PC-9 (cell line): Measurements from ENCODE around the gene HIVEP2. TPM values are rescaled to one million over a fixed set of nuclear protein-coding genes. Genes with fewer than 3 reads are reported as not detected.
A peak's percentile ranks its signal among the peaks of the same experiment; 100 is the strongest.

ENCODE experiments used
- BruUV-seq: library from RNA; stranded (reverse); fragments of 400-500 nt; replicated peaks from 2 replicates; lab custom pipeline; 2021; lab: Mats Ljungman, UMichigan
- CTCF ChIA-PET: fragments of 300-600 bp; sonication (Branson Sonifier 250); formaldehyde crosslinking; loops from one replicate; lab custom pipeline; 2022; ENCODE audit warnings: antibody characterized with exemption; lab: Charles Lee
- POLR2A ChIA-PET: fragments of 300-600 bp; sonication (Branson Sonifier 250); formaldehyde crosslinking; loops from one replicate; lab custom pipeline; 2022; ENCODE audit warnings: antibody characterized with exemption; ENCODE audit not compliant: unreplicated experiment; lab: Charles Lee
- DNase-seq, 2 experiments: peaks; one replicate each; pipeline versions ENCODE4 v3.0.0 to v3.0.0-alpha.2; 2015 to 2022; ENCODE audit warnings: mixed read lengths in 1 of 2
- H2AFZ ChIP-seq: fragments of 200-600 bp; sonication (generic); 2 replicates; pipeline ENCODE4 v1.8.1; 2017; ENCODE audit warnings: antibody characterized with exemption
- H3F3A ChIP-seq: fragments of 200-600 bp; sonication (generic); 2 replicates; pipeline ENCODE4 v1.8.1; 2017; ENCODE audit warnings: antibody characterized with exemption, mild to moderate bottlenecking, low read depth; ENCODE audit not compliant: insufficient read depth
- H3K27ac ChIP-seq: fragments of 200-600 bp; sonication (generic); 2 replicates; pipeline ENCODE4 v1.6.1; 2016; ENCODE audit warnings: mixed run types
- H3K27me3 ChIP-seq: fragments of 200-600 bp; sonication (generic); 2 replicates; pipeline ENCODE4 v1.6.1; 2016; ENCODE audit warnings: low read depth, mixed run types; ENCODE audit not compliant: insufficient read depth
- H3K36me3 ChIP-seq: fragments of 200-600 bp; sonication (generic); 2 replicates; pipeline ENCODE4 v1.6.1; 2016; ENCODE audit warnings: low read depth, mixed run types
- H3K4me1 ChIP-seq: fragments of 200-600 bp; sonication (generic); replicated peaks from 2 replicates; pipeline ENCODE4 v1.6.1; 2016; ENCODE audit warnings: mixed run types; ENCODE audit not compliant: insufficient read depth
- H3K4me2 ChIP-seq: fragments of 200-600 bp; sonication (generic); 2 replicates; pipeline ENCODE4 v1.6.1; 2017; ENCODE audit warnings: mixed run types
- H3K4me3 ChIP-seq: fragments of 200-600 bp; sonication (generic); 2 replicates; pipeline ENCODE4 v1.6.1; 2016; ENCODE audit warnings: mixed run types
- H3K79me2 ChIP-seq: fragments of 200-600 bp; sonication (generic); 2 replicates; pipeline ENCODE4 v1.6.1; 2017; ENCODE audit warnings: low read depth, mixed run types
- H3K9me2 ChIP-seq: fragments of 200-600 bp; sonication (generic); 2 replicates; pipeline ENCODE4 v1.8.1; 2017; ENCODE audit warnings: mild to moderate bottlenecking; ENCODE audit not compliant: insufficient read depth
- H3K9me3 ChIP-seq: fragments of 200-600 bp; sonication (generic); 2 replicates; pipeline ENCODE4 v1.8.1; 2016; ENCODE audit warnings: low read depth; ENCODE audit not compliant: insufficient read depth
- H4K20me1 ChIP-seq: fragments of 200-600 bp; sonication (generic); 2 replicates; pipeline ENCODE4 v1.8.1; 2017; ENCODE audit not compliant: insufficient read depth
- CTCF ChIP-seq: fragments of 200-600 bp; sonication (generic); conservative IDR thresholded peaks from 2 replicates; pipeline ENCODE4 v1.6.1; 2017; ENCODE audit warnings: mixed run types, antibody characterized with exemption, mild to moderate bottlenecking, moderate library complexity
- EZH2 ChIP-seq: fragments of 200-600 bp; sonication (generic); IDR thresholded peaks from 2 replicates; pipeline ENCODE4 v1.8.0; 2017; ENCODE audit warnings: antibody characterized with exemption, low read depth
- intact Hi-C: fragments of 100-400 bp; cut with micrococcal nuclease; formaldehyde crosslinking; loops from one replicate; pipeline ENCODE4 v1.10.0; 2022; ENCODE audit not compliant: unreplicated experiment
- total RNA-seq: library from RNA; stranded (reverse); gene quantifications from 2 replicates; pipeline ENCODE4 v1.2.3, GENCODE V29; 2021

The HIVEP2 gene
- total RNA-seq, 1 experiment from 2014 or later: 10.3 TPM

- H3K36me3 ChIP-seq: peaks cover 21% of the 10 kb centered on the region
- H3K79me2 ChIP-seq: no peaks in the 10 kb centered on the region
- no peaks in the 10 kb centered on the region for H3K9me3 ChIP-seq
- 0 out of 2 replicates have a peak overlapping the region, but pooled peaks have one; percentile 11 for H3K4me2 ChIP-seq
- H4K20me1 ChIP-seq: no peaks in the 10 kb centered on the region
- peaks cover 5% of the 10 kb centered on the region; the same call in 1 of the 2 replicates for H3F3A ChIP-seq
- H3K27me3 ChIP-seq: no peaks in the 10 kb centered on the region
- H3K4me3 ChIP-seq: no peak overlapping the region
- peak; percentile 62 to 77 for DNase-seq
- no peaks in the 10 kb centered on the region for H3K9me2 ChIP-seq
- H2AFZ ChIP-seq: no peak overlapping the region
- no TSS peak for BruUV-seq
- TF ChIP-seq EZH2: no peak
- peaks cover 16% of the 10 kb centered on the region for H3K4me1 ChIP-seq
- CTCF ChIA-PET: no interaction called here
- POLR2A ChIA-PET: interaction anchor here (0.6 to 0.7 kb wide), 2 partner anchors 43 to 692 kb away, joined by 5 read pairs; no protein-coding TSS in a partner anchor
- intact Hi-C loops: no loop called here
- H3K27ac ChIP-seq: peak overlapping the region; percentile 52
Measured at GRCh38 chr6:142763205-142763604, 181.8 kb downstream of the HIVEP2 start.

- H3K9me2 ChIP-seq: no peaks in the 10 kb centered on the region
- intact Hi-C loops: no loop called here
- ChIA-PET POLR2A (interaction anchor here (0.5 kb wide), 1 partner anchor 182 kb away, joined by 6 read pairs; no protein-coding TSS in a partner anchor), CTCF (no interaction called here)
- H3K4me3 ChIP-seq: no peak overlapping the region
- peaks cover 25% of the 10 kb centered on the region for H3K36me3 ChIP-seq
- H3K79me2 ChIP-seq: no peaks in the 10 kb centered on the region
- no TSS peak for BruUV-seq
- no peaks in the 10 kb centered on the region for H3K9me3 ChIP-seq
- no peak overlapping the region for H2AFZ ChIP-seq
- H3K27me3 ChIP-seq: no peaks in the 10 kb centered on the region
- DNase-seq: no peak
- TF ChIP-seq EZH2: no peak
- TF ChIP-seq CTCF: no peak
- H3K4me2 ChIP-seq: no peak overlapping the region
- H4K20me1 ChIP-seq: no peaks in the 10 kb centered on the region
- peaks cover 10% of the 10 kb centered on the region for H3F3A ChIP-seq
- H3K27ac ChIP-seq: no peak overlapping the region
- H3K4me1 ChIP-seq: peaks cover 25% of the 10 kb centered on the region
Measured at GRCh38 chr6:142761756-142762155, 183.2 kb downstream of the HIVEP2 start.

DNA sequence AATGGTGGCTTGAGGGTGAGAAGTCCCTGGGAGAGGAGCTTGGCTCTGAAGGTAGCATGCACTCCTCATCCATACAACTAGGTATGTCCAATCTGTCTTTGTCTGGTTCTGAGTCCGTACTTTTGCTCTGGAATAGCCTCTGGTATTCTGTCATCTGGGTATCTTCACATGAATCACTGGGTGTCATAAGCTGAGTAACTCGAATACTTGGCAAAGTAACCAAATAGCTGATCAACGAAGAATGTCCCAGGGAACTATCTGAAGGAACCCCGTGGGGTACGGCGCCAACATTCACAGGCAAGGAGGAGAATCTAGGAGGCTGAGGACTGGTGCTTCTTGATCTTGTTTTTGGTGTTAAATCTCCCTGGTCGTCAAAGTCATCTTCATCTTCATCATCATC is 184.8 kb downstream of the HIVEP2 start:
- POLR2A ChIA-PET: no interaction called here
- Histone ChIP-seq H3K27me3 (no peaks in the 10 kb centered on the region), H3K9me2 (no peaks in the 10 kb centered on the region), H4K20me1 (no peaks in the 10 kb centered on the region), H3K79me2 (no peaks in the 10 kb centered on the region), H3K4me2 (no peak overlapping the region), H3K4me1 (peaks cover 39% of the 10 kb centered on the region), H3K36me3 (peaks cover 26% of the 10 kb centered on the region), H3F3A (peaks cover 13% of the 10 kb centered on the region), H3K9me3 (no peaks in the 10 kb centered on the region), H3K27ac (no peak overlapping the region), H3K4me3 (no peak overlapping the region), H2AFZ (no peak overlapping the region)
- intact Hi-C loops: no loop called here
- BruUV-seq: no TSS peak
- CTCF ChIA-PET: no interaction called here
- TF ChIP-seq CTCF: no peak
- no peak for TF ChIP-seq EZH2
- DNase-seq: no peak

GRCh38 chr6:142758629-142759025 is 186.3 kb downstream of the HIVEP2 start:
- Histone ChIP-seq H3K4me1 (peaks cover 32% of the 10 kb centered on the region), H3K27me3 (no peaks in the 10 kb centered on the region), H3K79me2 (no peaks in the 10 kb centered on the region), H3K9me3 (no peaks in the 10 kb centered on the region), H4K20me1 (no peaks in the 10 kb centered on the region), H2AFZ (no peak overlapping the region), H3F3A (peaks cover 10% of the 10 kb centered on the region), H3K9me2 (no peaks in the 10 kb centered on the region), H3K27ac (no peak overlapping the region), H3K4me2 (no peak overlapping the region), H3K4me3 (no peak overlapping the region), H3K36me3 (peaks cover 19% of the 10 kb centered on the region)
- no TSS peak for BruUV-seq
- CTCF ChIA-PET: no interaction called here
- TF ChIP-seq CTCF (no peak), EZH2 (no peak)
- POLR2A ChIA-PET: no interaction called here
- intact Hi-C loops: loop anchor here (5.0 to 10.0 kb wide), 2 partner anchors 304 to 666 kb away; partner anchors contain the start of gene AIG1
- no peak for DNase-seq
